ENCODE measurements around the gene CACNA1D. TPM values are rescaled to one million over a fixed set of nuclear protein-coding genes. Genes with fewer than 3 reads are reported as not detected.

Gene CACNA1D
- total RNA-seq, 1 donor from 2014 or later, result 47.2 TPM

DNA sequence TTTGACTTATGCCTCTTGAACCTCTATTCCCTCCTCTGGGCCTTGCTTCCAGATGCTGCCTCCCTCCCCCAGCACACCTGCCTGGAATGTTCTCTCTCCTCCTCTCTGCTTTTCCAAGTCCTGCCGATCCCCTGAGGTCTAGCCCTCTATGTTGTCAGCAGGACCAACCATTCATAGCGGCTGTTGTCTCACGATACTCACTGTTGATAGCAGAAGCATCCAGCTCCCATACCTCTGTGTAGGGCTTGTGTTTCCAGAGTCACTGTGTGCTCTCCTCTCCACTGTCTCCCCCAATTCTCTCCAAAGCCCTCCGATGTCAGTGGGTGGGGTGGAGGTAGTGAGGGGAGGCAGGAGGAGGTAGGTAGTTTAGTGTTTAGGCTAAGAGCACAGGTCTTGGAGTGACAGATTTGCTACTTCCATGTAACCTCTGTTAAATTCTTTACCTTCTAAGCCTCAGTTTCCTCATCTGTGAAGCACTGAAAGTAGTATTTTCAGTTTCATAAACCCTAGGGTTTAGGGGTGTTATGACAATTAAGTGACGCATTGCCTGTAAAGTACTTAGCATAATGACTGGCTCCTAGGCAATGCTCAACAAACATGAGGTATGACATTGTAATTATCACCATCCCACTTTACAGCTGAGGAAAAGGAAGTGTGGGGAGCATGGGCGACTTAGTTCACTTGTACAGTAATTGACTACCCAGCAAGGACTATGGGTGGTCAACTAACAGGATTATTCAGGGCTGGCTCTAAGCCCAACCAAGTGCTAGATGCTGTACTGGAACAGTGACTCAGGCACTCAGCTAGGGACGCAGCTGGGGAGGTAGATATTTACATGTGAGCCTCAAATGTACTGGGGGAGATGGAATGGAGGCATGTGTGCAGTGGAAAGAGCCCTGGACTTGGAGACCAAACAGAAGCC is 122.8 kb downstream of the CACNA1D start:
- intact Hi-C loops (cut with DNase I), result no loop called here
- H3K4me3 ChIP-seq, result no peak overlapping the region
- H3K27me3 ChIP-seq, result no peaks in the 10 kb centered on the region
- ATAC-seq (no peak), DNase-seq (no peak)
- H3K9me3 ChIP-seq, result no peaks in the 10 kb centered on the region
- peaks cover 28% of the 10 kb centered on the region for H3K4me1 ChIP-seq
- H3K27ac ChIP-seq, result peak overlapping the region; percentile 12
- no peaks in the 10 kb centered on the region for H3K36me3 ChIP-seq
- TF ChIP-seq, protein P1, sequence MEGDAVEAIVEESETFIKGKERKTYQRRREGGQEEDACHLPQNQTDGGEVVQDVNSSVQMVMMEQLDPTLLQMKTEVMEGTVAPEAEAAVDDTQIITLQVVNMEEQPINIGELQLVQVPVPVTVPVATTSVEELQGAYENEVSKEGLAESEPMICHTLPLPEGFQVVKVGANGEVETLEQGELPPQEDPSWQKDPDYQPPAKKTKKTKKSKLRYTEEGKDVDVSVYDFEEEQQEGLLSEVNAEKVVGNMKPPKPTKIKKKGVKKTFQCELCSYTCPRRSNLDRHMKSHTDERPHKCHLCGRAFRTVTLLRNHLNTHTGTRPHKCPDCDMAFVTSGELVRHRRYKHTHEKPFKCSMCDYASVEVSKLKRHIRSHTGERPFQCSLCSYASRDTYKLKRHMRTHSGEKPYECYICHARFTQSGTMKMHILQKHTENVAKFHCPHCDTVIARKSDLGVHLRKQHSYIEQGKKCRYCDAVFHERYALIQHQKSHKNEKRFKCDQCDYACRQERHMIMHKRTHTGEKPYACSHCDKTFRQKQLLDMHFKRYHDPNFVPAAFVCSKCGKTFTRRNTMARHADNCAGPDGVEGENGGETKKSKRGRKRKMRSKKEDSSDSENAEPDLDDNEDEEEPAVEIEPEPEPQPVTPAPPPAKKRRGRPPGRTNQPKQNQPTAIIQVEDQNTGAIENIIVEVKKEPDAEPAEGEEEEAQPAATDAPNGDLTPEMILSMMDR (IDR thresholded peaks at IDR 0.05), result no peak

DNA sequence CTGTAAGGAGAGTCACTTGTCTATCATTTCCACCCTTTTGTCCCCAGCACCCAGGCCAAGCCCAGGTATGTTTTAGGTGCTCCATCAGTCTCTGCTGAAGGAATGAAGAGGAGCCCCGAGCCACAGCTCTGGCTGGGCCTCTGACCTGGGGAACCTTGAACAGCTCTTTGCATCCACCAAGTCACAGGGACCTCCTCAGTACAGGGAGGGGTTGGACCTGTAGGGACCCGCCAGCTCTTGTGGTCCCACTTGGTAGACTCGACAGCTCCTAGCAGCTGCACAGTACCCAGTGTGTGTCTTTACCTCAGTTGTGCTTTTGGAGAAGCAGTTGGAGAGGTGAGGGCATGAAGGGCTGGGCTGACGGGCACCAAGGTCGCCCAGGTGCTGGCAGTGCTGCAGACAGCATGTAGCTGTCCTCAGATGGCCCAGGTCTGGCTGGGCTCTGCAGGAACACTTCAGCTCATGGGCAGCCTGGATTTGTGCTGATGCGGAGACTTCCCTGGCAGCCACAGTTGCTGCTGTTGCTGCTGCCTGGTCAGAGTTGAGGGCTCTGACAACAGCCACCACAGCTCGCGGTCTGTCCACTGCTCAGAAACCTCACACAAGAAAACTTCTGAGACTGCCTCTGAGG is 123.6 kb downstream of the CACNA1D start:
- no peak for ATAC-seq
- Histone ChIP-seq H3K36me3 (no peaks in the 10 kb centered on the region), H3K4me1 (peaks cover 21% of the 10 kb centered on the region), H3K27ac (no peak overlapping the region), H3K27me3 (no peaks in the 10 kb centered on the region), H3K4me3 (no peak overlapping the region), H3K9me3 (no peaks in the 10 kb centered on the region)
- TF ChIP-seq, protein P1 (IDR thresholded peaks at IDR 0.05), result no peak
- intact Hi-C loops (cut with DNase I), result no loop called here
- DNase-seq, result no peak

DNA sequence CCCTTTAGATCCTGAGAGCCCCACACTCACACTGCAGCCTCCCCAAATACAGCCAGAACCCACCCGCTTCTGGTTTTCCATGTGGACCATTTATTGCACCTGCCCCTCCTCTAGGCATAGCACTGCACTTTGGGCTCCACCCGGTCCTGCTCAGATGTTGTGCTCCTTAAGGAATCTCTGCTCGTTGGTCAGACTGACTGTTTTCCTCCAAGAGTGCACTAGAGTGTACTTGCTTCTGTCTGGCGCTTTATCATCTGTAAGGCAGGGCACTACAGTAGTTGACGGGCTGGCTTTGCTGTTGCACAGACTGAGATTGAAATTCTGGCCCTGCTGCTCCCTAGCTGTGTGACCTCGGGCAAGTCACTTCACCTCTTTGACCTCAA is 124.1 kb downstream of the CACNA1D start:
- H3K27ac ChIP-seq, result no peak overlapping the region
- TF ChIP-seq, protein P1 (IDR thresholded peaks at IDR 0.05), result no peak

DNA sequence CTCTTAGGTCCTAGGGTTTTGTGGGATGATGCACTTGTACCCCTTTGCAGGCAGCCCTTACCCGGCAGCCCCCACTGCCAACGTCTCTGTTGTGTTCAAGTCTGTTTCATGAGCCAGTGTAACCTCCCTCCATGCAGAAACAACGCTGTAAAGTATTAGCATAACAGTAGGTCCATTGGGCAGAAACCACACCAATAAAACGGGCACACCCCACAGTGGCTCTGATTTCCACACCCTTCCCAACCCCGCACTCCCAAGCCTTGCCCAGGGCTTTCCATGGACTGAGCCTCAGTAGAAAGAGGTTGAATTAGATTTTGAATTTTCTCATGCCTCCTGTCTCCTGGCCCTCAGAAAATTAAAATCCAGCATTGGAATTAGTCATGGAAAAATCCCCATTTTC is 124.5 kb downstream of the CACNA1D start:
- intact Hi-C loops (cut with DNase I), result no loop called here
- H3K4me3 ChIP-seq, result no peak overlapping the region
- no peak for DNase-seq
- no peaks in the 10 kb centered on the region for H3K27me3 ChIP-seq
- no peaks in the 10 kb centered on the region for H3K9me3 ChIP-seq
- H3K36me3 ChIP-seq, result no peaks in the 10 kb centered on the region
- TF ChIP-seq, protein P1 (IDR thresholded peaks at IDR 0.05), result no peak
- ATAC-seq, result no peak
- no peak overlapping the region for H3K27ac ChIP-seq
- H3K4me1 ChIP-seq, result peaks cover 19% of the 10 kb centered on the region

More for the DNA sequence above, 124.1 kb downstream of the CACNA1D start:
- Histone ChIP-seq H3K4me1 (peaks cover 21% of the 10 kb centered on the region), H3K36me3 (no peaks in the 10 kb centered on the region), H3K27me3 (no peaks in the 10 kb centered on the region), H3K4me3 (no peak overlapping the region), H3K9me3 (no peaks in the 10 kb centered on the region)
- intact Hi-C loops (cut with DNase I), result no loop called here
- no peak for ATAC-seq
- DNase-seq, result no peak

DNA sequence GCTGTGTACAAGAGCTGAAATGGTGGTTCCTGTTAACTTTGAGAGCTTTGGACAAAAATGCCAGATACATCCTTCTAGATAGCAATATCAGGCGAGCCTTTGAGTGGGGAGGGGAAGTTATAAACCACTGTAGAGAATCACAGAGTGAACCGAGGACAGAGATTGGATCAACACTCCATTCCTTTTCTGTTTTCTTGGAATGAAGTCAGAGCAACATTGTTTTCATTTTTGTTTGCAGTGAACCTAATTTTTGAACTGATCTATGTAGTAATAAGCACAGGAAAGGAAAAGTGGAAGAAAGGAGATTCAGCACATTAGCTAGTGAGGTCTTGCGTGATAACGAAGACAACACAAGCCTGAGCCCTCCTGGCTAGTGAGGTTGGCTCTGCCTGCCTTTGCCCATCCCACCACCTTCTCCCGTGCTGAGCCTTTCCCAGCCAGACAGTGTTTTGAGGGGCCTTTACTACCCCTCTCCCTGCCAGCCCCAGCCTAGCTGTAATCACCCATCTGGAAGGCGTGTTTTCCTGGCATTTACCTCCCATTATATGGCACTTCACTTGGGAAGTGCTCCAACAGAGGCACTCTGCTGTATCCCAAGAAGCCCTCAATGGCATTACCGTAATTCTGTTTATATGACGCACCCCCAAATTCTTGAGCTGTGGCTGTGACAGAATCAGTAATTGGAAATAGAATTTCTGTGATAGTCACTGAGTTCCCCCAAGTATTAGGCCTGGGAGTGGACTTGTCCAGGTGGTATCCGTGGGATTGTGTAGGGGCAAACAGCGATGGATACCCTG is 129.8 kb downstream of the CACNA1D start:
- no peaks in the 10 kb centered on the region for H3K9me3 ChIP-seq
- no peaks in the 10 kb centered on the region for H3K36me3 ChIP-seq
- H3K4me3 ChIP-seq, result no peak overlapping the region
- peak; percentile 77 for ATAC-seq
- DNase-seq, result no peak
- TF ChIP-seq, protein P1 (IDR thresholded peaks at IDR 0.05), result no peak
- intact Hi-C loops (cut with DNase I), result no loop called here
- no peaks in the 10 kb centered on the region for H3K27me3 ChIP-seq
- peak overlapping the region; percentile 52 for H3K27ac ChIP-seq
- peaks cover 14% of the 10 kb centered on the region for H3K4me1 ChIP-seq

All from upper lobe of right lung (tissue), 1 donor.